Measurements from ENCODE around the gene HOXA6.

The HOXA6 gene

DNA sequence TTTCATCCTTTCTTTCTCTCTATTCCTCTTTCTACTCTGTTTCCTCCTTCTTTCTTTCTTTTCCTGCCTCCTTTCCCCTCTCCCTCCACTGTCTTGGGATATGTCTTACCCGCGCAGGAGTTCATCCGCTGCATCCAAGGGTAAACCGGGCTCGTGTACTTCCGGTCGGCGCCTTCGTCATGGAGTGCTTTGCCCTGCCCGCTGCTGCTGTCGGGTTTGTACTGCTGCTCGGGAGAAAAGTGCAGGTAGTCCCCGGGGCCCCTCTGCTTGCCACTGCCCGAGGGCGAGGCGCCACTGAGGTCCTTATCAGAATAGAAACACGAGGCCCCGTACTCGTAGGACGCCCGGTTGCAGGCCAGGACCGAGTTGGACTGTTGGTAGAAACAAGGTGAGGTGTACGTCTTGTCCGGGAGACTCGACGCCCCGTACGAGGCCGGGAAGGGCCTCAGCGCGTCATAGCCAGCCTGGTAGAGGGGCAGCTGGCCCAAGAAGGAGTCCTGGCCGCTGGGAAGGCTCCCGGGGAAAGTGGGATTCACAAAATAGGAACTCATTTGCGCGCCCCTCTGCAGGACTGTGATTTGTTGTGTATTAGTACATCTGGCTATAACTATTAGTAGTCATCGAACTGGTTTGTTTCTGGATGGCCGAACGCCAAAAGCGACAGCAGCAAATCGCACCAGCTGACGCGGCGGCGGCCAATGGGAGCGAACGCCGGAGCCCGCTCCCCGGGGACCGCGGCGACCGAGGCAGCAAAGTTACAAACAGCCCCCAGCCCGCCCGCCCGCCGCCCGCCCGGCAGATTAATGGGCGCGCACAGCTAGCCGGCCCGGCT lies at the start of gene HOXA6:
HOXA6 (minus strand) TSS at position 576 of the 832 bp plus-strand sequence; CDS start at position 551, 25 bp downstream.
- H3K4me3 ChIP-seq (ENCODE audit: low read depth, low read length), result no peak within 1 kb of the TSS
- no peak for DNase-seq (ENCODE audit: low read depth)
- TF ChIP-seq, protein P1, sequence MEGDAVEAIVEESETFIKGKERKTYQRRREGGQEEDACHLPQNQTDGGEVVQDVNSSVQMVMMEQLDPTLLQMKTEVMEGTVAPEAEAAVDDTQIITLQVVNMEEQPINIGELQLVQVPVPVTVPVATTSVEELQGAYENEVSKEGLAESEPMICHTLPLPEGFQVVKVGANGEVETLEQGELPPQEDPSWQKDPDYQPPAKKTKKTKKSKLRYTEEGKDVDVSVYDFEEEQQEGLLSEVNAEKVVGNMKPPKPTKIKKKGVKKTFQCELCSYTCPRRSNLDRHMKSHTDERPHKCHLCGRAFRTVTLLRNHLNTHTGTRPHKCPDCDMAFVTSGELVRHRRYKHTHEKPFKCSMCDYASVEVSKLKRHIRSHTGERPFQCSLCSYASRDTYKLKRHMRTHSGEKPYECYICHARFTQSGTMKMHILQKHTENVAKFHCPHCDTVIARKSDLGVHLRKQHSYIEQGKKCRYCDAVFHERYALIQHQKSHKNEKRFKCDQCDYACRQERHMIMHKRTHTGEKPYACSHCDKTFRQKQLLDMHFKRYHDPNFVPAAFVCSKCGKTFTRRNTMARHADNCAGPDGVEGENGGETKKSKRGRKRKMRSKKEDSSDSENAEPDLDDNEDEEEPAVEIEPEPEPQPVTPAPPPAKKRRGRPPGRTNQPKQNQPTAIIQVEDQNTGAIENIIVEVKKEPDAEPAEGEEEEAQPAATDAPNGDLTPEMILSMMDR (conservative IDR thresholded peaks at IDR 0.05; ENCODE audit: low read depth, low read length), result no peak

DNA sequence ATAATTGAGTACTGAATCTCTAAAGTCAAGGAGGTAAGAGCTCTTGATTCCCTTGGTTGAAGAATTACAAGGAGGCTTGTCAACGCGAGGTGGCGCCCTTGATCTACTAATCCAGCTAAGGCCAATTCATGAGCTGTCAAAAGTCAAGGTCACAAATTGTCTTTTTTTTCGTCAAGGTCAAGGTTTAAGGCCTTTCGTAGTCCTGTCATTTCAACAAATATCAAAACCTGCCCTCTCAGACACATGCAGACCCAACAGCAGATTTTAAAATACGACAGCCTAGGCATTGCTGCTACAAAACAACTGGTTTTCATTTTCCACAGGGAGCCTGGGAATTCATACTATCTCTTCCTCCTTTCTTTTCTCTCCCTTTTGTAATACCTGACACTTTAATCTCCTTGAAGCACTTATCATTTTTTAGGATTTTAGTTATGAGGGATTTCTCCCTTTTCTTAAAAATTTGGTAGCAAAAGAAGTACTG lies 48.8 kb upstream of the HOXA6 start:
- TF ChIP-seq, protein P1 (conservative IDR thresholded peaks at IDR 0.05; ENCODE audit: low read depth, low read length), result peak; percentile 92
- no peak overlapping the region for H3K4me3 ChIP-seq (ENCODE audit: low read depth, low read length)

GRCh38 chr7:27194686-27195379 lies 47.3 kb upstream of the HOXA6 start:
- no peak overlapping the region for H3K4me3 ChIP-seq (ENCODE audit: low read depth, low read length)
- TF ChIP-seq, protein P1 (conservative IDR thresholded peaks at IDR 0.05; ENCODE audit: low read depth, low read length), result no peak
- DNase-seq (ENCODE audit: low read depth), result no peak

More for the DNA sequence above, 48.8 kb upstream of the HOXA6 start:
- peak; percentile 84 for DNase-seq (ENCODE audit: low read depth)

DNA sequence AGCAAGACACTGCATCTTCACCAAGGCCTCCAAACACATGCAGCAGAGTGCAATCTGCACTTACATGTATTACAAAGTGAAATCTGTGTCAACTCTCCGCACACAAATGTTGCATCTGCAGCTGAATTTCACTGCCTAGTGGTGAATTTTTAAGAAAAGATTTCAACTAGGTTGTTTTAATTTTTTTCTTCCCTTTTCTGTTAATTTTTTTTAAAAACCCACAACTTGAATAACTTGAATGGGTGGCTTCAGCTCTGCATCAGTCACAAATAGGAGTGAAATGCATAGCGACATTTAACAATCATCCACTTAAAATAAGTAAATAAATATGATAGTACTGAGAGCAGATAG lies 46.4 kb upstream of the HOXA6 start:
- no peak for DNase-seq (ENCODE audit: low read depth)
- TF ChIP-seq, protein P1 (conservative IDR thresholded peaks at IDR 0.05; ENCODE audit: low read depth, low read length), result no peak
- no peak overlapping the region for H3K4me3 ChIP-seq (ENCODE audit: low read depth, low read length)

- DNase-seq (ENCODE audit: low read depth), result no peak
- no peak overlapping the region for H3K4me3 ChIP-seq (ENCODE audit: low read depth, low read length)
- TF ChIP-seq, protein P1 (conservative IDR thresholded peaks at IDR 0.05; ENCODE audit: low read depth, low read length), result no peak
Measured at GRCh38 chr7:27193335-27194001, 45.9 kb upstream of the HOXA6 start.

DNA sequence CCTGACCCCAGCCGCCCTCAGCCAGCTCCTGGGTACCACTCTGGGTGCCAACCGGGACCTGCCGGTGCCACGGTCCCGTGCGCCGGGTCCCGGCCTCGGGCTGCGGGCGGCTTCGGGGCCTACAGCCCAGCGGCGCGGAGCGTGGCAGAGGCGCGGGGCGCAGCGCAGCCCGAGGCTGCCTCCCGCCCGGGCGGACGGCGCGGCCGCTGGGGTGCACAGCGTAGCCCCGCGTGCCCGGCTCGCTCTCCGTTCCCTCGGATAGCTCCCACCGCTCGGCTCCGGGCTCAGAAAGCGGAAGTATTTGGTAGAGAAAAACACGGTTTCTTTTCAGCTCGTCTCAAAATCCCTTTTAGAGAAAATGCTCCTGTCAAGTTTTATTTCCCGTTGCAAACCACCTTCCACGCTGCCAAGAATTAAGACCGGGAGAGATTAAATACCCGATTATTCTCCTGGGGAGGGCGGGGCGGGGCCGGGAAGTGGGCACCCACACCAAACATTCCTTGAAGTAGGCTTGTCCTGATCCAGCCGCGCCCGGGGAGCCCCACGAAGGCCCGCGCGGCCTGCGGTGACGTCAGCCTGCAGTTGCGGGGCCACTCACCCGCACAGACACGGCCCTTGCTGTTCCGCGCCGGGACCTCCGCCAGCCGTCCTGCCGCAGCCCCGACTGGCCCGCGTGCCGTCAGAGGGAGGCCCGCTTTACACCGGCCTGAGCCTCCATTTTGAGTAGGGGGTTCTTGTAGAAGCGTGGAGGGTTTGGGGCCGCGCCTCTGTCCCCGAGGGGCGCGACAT lies 45.2 kb upstream of the HOXA6 start:
- no peak for DNase-seq (ENCODE audit: low read depth)
- H3K4me3 ChIP-seq (ENCODE audit: low read depth, low read length), result peak overlapping the region; percentile 17
- TF ChIP-seq, protein P1 (conservative IDR thresholded peaks at IDR 0.05; ENCODE audit: low read depth, low read length), result no peak

Measured in choroid plexus epithelial cell (primary cell).